Measurements from ENCODE around the gene CCDC201.
"Not testable (repeated sequence)": the region's sequence is repeated elsewhere in the genome, so short reads cannot be mapped to it uniquely, and the experiment has no call there.

- TF ChIP-seq BACH2 (CRISPR knock-in tag; IDR thresholded peaks at IDR 0.05; ENCODE audit: borderline replicate concordance); RARB (CRISPR knock-in tag; IDR thresholded peaks at IDR 0.05); ARNTL (CRISPR knock-in tag; IDR thresholded peaks at IDR 0.05; ENCODE audit: borderline replicate concordance, low read depth); PPARA (CRISPR knock-in tag; IDR thresholded peaks at IDR 0.05; ENCODE audit: borderline replicate concordance); OSR1 (CRISPR knock-in tag; IDR thresholded peaks at IDR 0.05); ZNF8 (CRISPR knock-in tag; IDR thresholded peaks at IDR 0.05); TOX (CRISPR knock-in tag; IDR thresholded peaks at IDR 0.05; ENCODE audit: borderline replicate concordance); ZNF565 (CRISPR knock-in tag; conservative IDR thresholded peaks at IDR 0.05; ENCODE audit: low read depth): not testable (repeated sequence)
Observed at GRCh38 chr7:45841926-45842717, 30.8 kb downstream of the CCDC201 start.
